ENCODE results near the gene CDK3.
"Not testable (repeated sequence)": the region's sequence is repeated elsewhere in the genome, so short reads cannot be mapped to it uniquely, and the experiment has no call there.

The CDK3 gene

GRCh38 chr17:76044475-76045007 is 43.9 kb downstream of the CDK3 start:
- not testable (repeated sequence) for DNase-seq

GRCh38 chr17:76046064-76046463 is 45.4 kb downstream of the CDK3 start:
- no peak for DNase-seq

GRCh38 chr17:76048025-76048605 is 47.5 kb downstream of the CDK3 start:
- no peak for DNase-seq

GRCh38 chr17:76048711-76049110 is 48.1 kb downstream of the CDK3 start:
- no peak for DNase-seq

GRCh38 chr17:76049239-76049638 is 48.6 kb downstream of the CDK3 start:
- no peak for DNase-seq

- DNase-seq: no peak
Measured at GRCh38 chr17:76049836-76050537, 49.3 kb downstream of the CDK3 start.

GRCh38 chr17:76050538-76051467 is 50.1 kb downstream of the CDK3 start:
- DNase-seq: no peak

- no peak for DNase-seq
Measured at GRCh38 chr17:76051561-76051960, 50.9 kb downstream of the CDK3 start.

GRCh38 chr17:76053246-76054111 is 52.8 kb downstream of the CDK3 start:
- DNase-seq: no peak

GRCh38 chr17:76054112-76054476 is 53.4 kb downstream of the CDK3 start:
- DNase-seq: no peak
